ENCODE data around the gene CSMD2. TPM values are rescaled to one million over a fixed set of nuclear protein-coding genes. Genes with fewer than 3 reads are reported as not detected.
A peak's percentile ranks its signal among the peaks of the same experiment; 100 is the strongest.

CSMD2 gene
- total RNA-seq, 1 donor from 2014 or later: 0.52 TPM

GRCh38 chr1:33905241-33905640 lies 259.8 kb downstream of the CSMD2 start:
- H3K9me3 ChIP-seq (ENCODE audit: control insufficient read depth in 3 of 3, low read length in 3 of 3): no peaks in the 10 kb centered on the region
- peaks cover 0 to 3% (median 3%) of the 10 kb centered on the region in 3 donors for H3K27me3 ChIP-seq (ENCODE audit: control insufficient read depth in 3 of 3, insufficient read depth in 3 of 3, low read length in 3 of 3)
- H3K4me3 ChIP-seq (ENCODE audit: low read length in 3 of 3): no peak overlapping the region
- H3K36me3 ChIP-seq (ENCODE audit: control insufficient read depth in 3 of 3, insufficient read depth in 3 of 3, low read length in 3 of 3): no peaks in the 10 kb centered on the region
- peaks cover 0 to 2% (median 0%) of the 10 kb centered on the region in 3 donors for H3K4me1 ChIP-seq (ENCODE audit: control insufficient read depth in 3 of 3, insufficient read depth in 3 of 3, low read length in 3 of 3)
- no peak overlapping the region for H3K9ac ChIP-seq (ENCODE audit: low read depth in 1 of 3, low read length in 3 of 3)
- H3K27ac ChIP-seq (ENCODE audit: low read depth, low read length): no peak overlapping the region

DNA sequence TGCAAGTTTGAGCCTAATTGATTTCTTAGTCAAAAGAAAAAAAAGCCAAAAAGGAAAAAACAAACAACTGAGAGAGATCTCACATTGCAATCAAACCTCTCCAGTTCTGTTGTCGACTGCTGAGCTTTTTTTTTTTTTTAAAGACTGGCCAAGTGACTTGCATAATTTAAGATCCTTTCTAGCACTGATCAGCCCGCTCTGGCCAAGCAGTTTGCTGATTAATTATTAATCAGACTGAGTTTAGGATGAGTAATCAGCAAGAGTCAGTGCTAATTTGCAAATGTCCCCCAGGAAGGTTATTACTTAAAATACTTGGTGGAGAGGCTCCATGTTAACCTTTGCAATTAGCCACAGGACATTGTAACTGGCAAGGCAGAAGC lies 261.8 kb downstream of the CSMD2 start:
- no peak overlapping the region for H3K27ac ChIP-seq (ENCODE audit: low read depth, low read length)
- peaks cover 0 to 2% (median 0%) of the 10 kb centered on the region in 3 donors for H3K4me1 ChIP-seq (ENCODE audit: control insufficient read depth in 3 of 3, insufficient read depth in 3 of 3, low read length in 3 of 3)
- no peaks in the 10 kb centered on the region for H3K9me3 ChIP-seq (ENCODE audit: control insufficient read depth in 3 of 3, low read length in 3 of 3)
- H3K36me3 ChIP-seq (ENCODE audit: control insufficient read depth in 3 of 3, insufficient read depth in 3 of 3, low read length in 3 of 3): no peaks in the 10 kb centered on the region
- H3K9ac ChIP-seq (ENCODE audit: low read depth in 1 of 3, low read length in 3 of 3): no peak overlapping the region
- H3K4me3 ChIP-seq (ENCODE audit: low read length in 3 of 3): no peak overlapping the region
- peaks cover 0 to 3% (median 3%) of the 10 kb centered on the region in 3 donors for H3K27me3 ChIP-seq (ENCODE audit: control insufficient read depth in 3 of 3, insufficient read depth in 3 of 3, low read length in 3 of 3)

DNA sequence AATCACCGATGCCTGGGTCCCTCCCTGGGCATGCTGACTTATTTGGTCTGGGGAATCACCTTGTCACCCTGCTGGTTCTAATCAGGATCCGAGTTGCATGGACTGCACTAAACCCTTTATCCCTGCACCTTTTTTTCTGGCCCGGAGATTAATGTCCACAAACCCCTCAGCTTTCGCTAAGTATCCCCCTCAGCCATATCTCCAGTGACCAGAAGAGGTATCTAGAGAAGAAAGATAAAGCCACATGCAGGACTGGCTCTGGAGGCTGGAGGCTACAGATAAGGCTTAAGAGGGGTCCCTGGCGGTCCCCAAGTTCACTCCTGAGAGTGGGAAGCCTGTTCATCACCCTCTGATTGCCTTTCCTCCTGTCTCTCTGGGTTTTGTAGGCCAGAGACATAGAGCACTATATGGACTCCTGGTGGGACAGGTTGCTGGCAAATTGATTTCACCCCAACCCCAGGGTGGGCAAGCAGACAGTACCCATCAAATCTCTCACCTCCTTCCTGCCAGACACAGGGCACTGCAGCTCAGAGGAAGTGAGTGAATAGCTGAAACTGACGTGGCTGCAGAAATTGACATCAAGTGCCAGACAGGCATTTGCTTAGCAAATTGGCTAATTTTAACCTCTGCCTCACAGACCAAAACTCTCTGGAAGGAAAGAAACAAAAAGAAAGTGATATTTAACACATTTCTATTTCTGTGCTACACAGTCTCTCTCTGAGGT lies 262.4 kb downstream of the CSMD2 start:
- Histone ChIP-seq H3K4me3 (ENCODE audit: low read length in 3 of 3) (no peak overlapping the region), H3K4me1 (ENCODE audit: control insufficient read depth in 3 of 3, insufficient read depth in 3 of 3, low read length in 3 of 3) (peaks cover 0 to 2% (median 0%) of the 10 kb centered on the region in 3 donors), H3K9ac (ENCODE audit: low read depth in 1 of 3, low read length in 3 of 3) (no peak overlapping the region), H3K27me3 (ENCODE audit: control insufficient read depth in 3 of 3, insufficient read depth in 3 of 3, low read length in 3 of 3) (peaks cover 0 to 3% (median 3%) of the 10 kb centered on the region in 3 donors), H3K9me3 (ENCODE audit: control insufficient read depth in 3 of 3, low read length in 3 of 3) (no peaks in the 10 kb centered on the region), H3K27ac (ENCODE audit: low read depth, low read length) (no peak overlapping the region), H3K36me3 (ENCODE audit: control insufficient read depth in 3 of 3, insufficient read depth in 3 of 3, low read length in 3 of 3) (no peaks in the 10 kb centered on the region)

DNA sequence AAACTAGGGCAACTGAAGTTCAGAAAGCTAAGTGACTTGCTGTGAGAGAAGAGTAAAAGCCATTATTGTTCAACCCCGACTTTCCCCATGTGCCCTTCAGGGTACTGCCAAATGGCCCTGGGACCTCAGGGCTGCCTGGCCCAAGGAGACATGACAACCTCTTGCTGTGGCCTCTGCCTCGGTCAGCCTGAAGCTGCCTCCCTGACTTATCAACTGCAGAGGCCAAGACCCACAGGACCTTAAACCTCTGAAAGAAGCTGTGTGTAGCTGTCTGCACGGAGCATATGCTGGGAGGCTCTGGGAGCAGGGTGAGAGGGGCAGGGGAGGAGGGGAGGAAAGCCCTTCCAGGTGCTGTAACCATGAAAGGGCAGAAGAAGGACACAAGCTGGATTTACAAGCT lies 265.3 kb downstream of the CSMD2 start:
- Histone ChIP-seq H3K4me3 (ENCODE audit: low read length in 3 of 3) (no peak overlapping the region), H3K4me1 (ENCODE audit: control insufficient read depth in 3 of 3, insufficient read depth in 3 of 3, low read length in 3 of 3) (peaks cover 0 to 3% (median 2%) of the 10 kb centered on the region in 3 donors), H3K9ac (ENCODE audit: low read depth in 1 of 3, low read length in 3 of 3) (no peak overlapping the region), H3K36me3 (ENCODE audit: control insufficient read depth in 3 of 3, insufficient read depth in 3 of 3, low read length in 3 of 3) (no peaks in the 10 kb centered on the region), H3K27me3 (ENCODE audit: control insufficient read depth in 3 of 3, insufficient read depth in 3 of 3, low read length in 3 of 3) (peaks cover 0 to 3% (median 0%) of the 10 kb centered on the region in 3 donors), H3K27ac (ENCODE audit: low read depth, low read length) (no peak overlapping the region), H3K9me3 (ENCODE audit: control insufficient read depth in 3 of 3, low read length in 3 of 3) (no peaks in the 10 kb centered on the region)

- Histone ChIP-seq H3K4me1 (ENCODE audit: control insufficient read depth in 3 of 3, insufficient read depth in 3 of 3, low read length in 3 of 3) (peaks cover 0 to 3% (median 3%) of the 10 kb centered on the region in 3 donors), H3K27me3 (ENCODE audit: control insufficient read depth in 3 of 3, insufficient read depth in 3 of 3, low read length in 3 of 3) (peaks cover 0 to 3% (median 0%) of the 10 kb centered on the region in 3 donors), H3K4me3 (ENCODE audit: low read length in 3 of 3) (no peak overlapping the region), H3K27ac (ENCODE audit: low read depth, low read length) (no peak overlapping the region), H3K36me3 (ENCODE audit: control insufficient read depth in 3 of 3, insufficient read depth in 3 of 3, low read length in 3 of 3) (no peaks in the 10 kb centered on the region), H3K9ac (ENCODE audit: low read depth in 1 of 3, low read length in 3 of 3) (no peak overlapping the region), H3K9me3 (ENCODE audit: control insufficient read depth in 3 of 3, low read length in 3 of 3) (no peaks in the 10 kb centered on the region)
These were observed 266.1 kb downstream of the CSMD2 start for GRCh38 chr1:33898881-33899280.

DNA sequence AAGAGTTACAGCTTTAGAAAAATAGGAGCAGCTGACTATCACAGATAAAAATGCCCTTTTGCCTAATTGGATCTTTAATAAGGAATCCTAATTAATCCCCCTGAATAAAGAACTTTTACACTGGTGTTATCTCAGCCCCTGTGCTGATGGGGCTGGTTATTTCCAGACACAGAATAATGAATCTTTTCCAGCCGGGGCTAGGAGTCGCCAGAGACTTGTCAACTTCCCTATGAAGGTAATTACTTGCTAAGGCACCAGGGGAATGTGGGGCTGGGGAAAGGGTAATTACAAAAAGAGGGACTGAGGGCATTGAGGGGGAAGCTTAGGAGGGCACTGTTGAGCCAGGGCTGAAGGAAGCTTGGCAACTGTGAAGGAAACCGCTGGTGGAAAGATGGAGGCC lies 266.6 kb downstream of the CSMD2 start:
- H3K27ac ChIP-seq (ENCODE audit: low read depth, low read length): no peak overlapping the region
- H3K9ac ChIP-seq (ENCODE audit: low read depth in 1 of 3, low read length in 3 of 3): no peak overlapping the region
- no peak overlapping the region for H3K4me3 ChIP-seq (ENCODE audit: low read length in 3 of 3)
- peaks cover 0 to 3% (median 3%) of the 10 kb centered on the region in 3 donors for H3K4me1 ChIP-seq (ENCODE audit: control insufficient read depth in 3 of 3, insufficient read depth in 3 of 3, low read length in 3 of 3)
- no peaks in the 10 kb centered on the region for H3K9me3 ChIP-seq (ENCODE audit: control insufficient read depth in 3 of 3, low read length in 3 of 3)
- no peaks in the 10 kb centered on the region for H3K36me3 ChIP-seq (ENCODE audit: control insufficient read depth in 3 of 3, insufficient read depth in 3 of 3, low read length in 3 of 3)
- H3K27me3 ChIP-seq (ENCODE audit: control insufficient read depth in 3 of 3, insufficient read depth in 3 of 3, low read length in 3 of 3): peaks cover 0 to 3% (median 0%) of the 10 kb centered on the region in 3 donors

GRCh38 chr1:33897092-33897725 lies 267.8 kb downstream of the CSMD2 start:
- no peak overlapping the region for H3K4me3 ChIP-seq (ENCODE audit: low read length in 3 of 3)
- H3K9me3 ChIP-seq (ENCODE audit: control insufficient read depth in 3 of 3, low read length in 3 of 3): no peaks in the 10 kb centered on the region
- H3K27me3 ChIP-seq (ENCODE audit: control insufficient read depth in 3 of 3, insufficient read depth in 3 of 3, low read length in 3 of 3): peaks cover 0 to 3% (median 0%) of the 10 kb centered on the region in 3 donors
- H3K36me3 ChIP-seq (ENCODE audit: control insufficient read depth in 3 of 3, insufficient read depth in 3 of 3, low read length in 3 of 3): no peaks in the 10 kb centered on the region
- no peak overlapping the region for H3K27ac ChIP-seq (ENCODE audit: low read depth, low read length)
- H3K9ac ChIP-seq (ENCODE audit: low read depth in 1 of 3, low read length in 3 of 3): no peak overlapping the region
- H3K4me1 ChIP-seq (ENCODE audit: control insufficient read depth in 3 of 3, insufficient read depth in 3 of 3, low read length in 3 of 3): peaks cover 0 to 3% (median 2%) of the 10 kb centered on the region in 3 donors

- H3K9ac ChIP-seq (ENCODE audit: low read depth in 1 of 3, low read length in 3 of 3): no peak overlapping the region
- no peaks in the 10 kb centered on the region for H3K9me3 ChIP-seq (ENCODE audit: control insufficient read depth in 3 of 3, low read length in 3 of 3)
- peaks cover 0 to 3% (median 0%) of the 10 kb centered on the region in 3 donors for H3K27me3 ChIP-seq (ENCODE audit: control insufficient read depth in 3 of 3, insufficient read depth in 3 of 3, low read length in 3 of 3)
- H3K4me1 ChIP-seq (ENCODE audit: control insufficient read depth in 3 of 3, insufficient read depth in 3 of 3, low read length in 3 of 3): peaks cover 0 to 3% (median 2%) of the 10 kb centered on the region in 3 donors
- no peak overlapping the region for H3K27ac ChIP-seq (ENCODE audit: low read depth, low read length)
- no peaks in the 10 kb centered on the region for H3K36me3 ChIP-seq (ENCODE audit: control insufficient read depth in 3 of 3, insufficient read depth in 3 of 3, low read length in 3 of 3)
- H3K4me3 ChIP-seq (ENCODE audit: low read length in 3 of 3): no peak overlapping the region
These were observed 269.1 kb downstream of the CSMD2 start for GRCh38 chr1:33895976-33896375.

- Histone ChIP-seq H3K9ac (ENCODE audit: low read depth in 1 of 3, low read length in 3 of 3) (no peak overlapping the region), H3K4me1 (ENCODE audit: control insufficient read depth in 3 of 3, insufficient read depth in 3 of 3, low read length in 3 of 3) (peaks cover 0 to 3% (median 2%) of the 10 kb centered on the region in 3 donors), H3K27ac (ENCODE audit: low read depth, low read length) (no peak overlapping the region), H3K36me3 (ENCODE audit: control insufficient read depth in 3 of 3, insufficient read depth in 3 of 3, low read length in 3 of 3) (no peaks in the 10 kb centered on the region), H3K4me3 (ENCODE audit: low read length in 3 of 3) (no peak overlapping the region), H3K27me3 (ENCODE audit: control insufficient read depth in 3 of 3, insufficient read depth in 3 of 3, low read length in 3 of 3) (peaks cover 0 to 3% (median 0%) of the 10 kb centered on the region in 3 donors), H3K9me3 (ENCODE audit: control insufficient read depth in 3 of 3, low read length in 3 of 3) (no peaks in the 10 kb centered on the region)
These were observed 269.6 kb downstream of the CSMD2 start for GRCh38 chr1:33895396-33895795.

- peak overlapping the region; percentile 51 for H3K27ac ChIP-seq (ENCODE audit: low read depth, low read length)
- no peak overlapping the region for H3K9ac ChIP-seq (ENCODE audit: low read depth in 1 of 3, low read length in 3 of 3)
- peaks cover 0 to 3% (median 0%) of the 10 kb centered on the region in 3 donors for H3K27me3 ChIP-seq (ENCODE audit: control insufficient read depth in 3 of 3, insufficient read depth in 3 of 3, low read length in 3 of 3)
- H3K9me3 ChIP-seq (ENCODE audit: control insufficient read depth in 3 of 3, low read length in 3 of 3): no peaks in the 10 kb centered on the region
- H3K4me3 ChIP-seq (ENCODE audit: low read length in 3 of 3): no peak overlapping the region
- no peaks in the 10 kb centered on the region for H3K36me3 ChIP-seq (ENCODE audit: control insufficient read depth in 3 of 3, insufficient read depth in 3 of 3, low read length in 3 of 3)
- H3K4me1 ChIP-seq (ENCODE audit: control insufficient read depth in 3 of 3, insufficient read depth in 3 of 3, low read length in 3 of 3): peaks cover 0 to 3% (median 2%) of the 10 kb centered on the region in 3 donors
These were observed 271.7 kb downstream of the CSMD2 start for GRCh38 chr1:33893147-33893830.

All from skeletal muscle tissue (tissue), 4 donors.